Measurements from ENCODE around the gene CORO1C.
"Not testable (repeated sequence)": the region's sequence is repeated elsewhere in the genome, so short reads cannot be mapped to it uniquely, and the experiment has no call there.

Gene CORO1C

DNA sequence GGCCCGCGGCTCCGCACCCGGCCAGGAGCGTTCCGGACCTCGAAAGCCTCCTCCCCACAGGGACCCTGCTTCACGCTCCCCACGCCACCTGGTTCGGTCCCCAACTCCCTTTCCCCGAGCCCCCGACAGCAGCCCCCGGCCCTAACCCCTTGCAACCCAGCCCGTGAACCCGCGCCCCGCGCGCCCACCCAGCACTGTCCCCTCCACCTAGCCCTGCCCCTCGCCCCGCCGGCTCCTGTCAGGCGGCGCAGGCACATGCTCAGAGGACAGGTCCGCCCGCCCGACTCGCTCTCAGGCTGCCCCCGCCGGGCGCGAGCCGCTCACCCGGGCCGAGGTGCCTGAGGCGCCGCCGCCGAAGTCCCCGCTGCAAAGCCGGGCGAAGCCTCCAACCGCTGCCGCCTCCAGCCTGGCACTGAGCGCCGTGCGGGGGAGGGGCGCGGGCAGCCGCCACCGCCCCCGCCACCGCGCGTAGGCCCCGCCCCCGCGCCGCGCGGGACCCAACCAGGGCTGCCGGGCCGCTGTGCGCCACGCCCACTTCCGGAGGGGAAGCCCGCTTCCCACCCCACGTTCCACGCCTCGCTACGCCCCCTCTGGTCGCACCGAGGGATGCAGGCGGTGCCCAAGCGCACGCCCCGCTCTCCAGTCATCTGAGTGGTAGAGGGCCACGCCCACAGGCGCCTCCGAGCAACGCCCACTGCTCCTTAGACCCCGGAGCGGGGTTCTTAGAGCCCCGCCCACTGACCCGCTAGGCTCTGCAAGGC is at the start of gene CORO1C:
TSS of gene CORO1C (minus strand) at position 414 of the 761 bp plus-strand sequence. CDS start 30,200 bp downstream, outside the sequence.
- peak; percentile 89 for DNase-seq (ENCODE audit: low read depth)

DNA sequence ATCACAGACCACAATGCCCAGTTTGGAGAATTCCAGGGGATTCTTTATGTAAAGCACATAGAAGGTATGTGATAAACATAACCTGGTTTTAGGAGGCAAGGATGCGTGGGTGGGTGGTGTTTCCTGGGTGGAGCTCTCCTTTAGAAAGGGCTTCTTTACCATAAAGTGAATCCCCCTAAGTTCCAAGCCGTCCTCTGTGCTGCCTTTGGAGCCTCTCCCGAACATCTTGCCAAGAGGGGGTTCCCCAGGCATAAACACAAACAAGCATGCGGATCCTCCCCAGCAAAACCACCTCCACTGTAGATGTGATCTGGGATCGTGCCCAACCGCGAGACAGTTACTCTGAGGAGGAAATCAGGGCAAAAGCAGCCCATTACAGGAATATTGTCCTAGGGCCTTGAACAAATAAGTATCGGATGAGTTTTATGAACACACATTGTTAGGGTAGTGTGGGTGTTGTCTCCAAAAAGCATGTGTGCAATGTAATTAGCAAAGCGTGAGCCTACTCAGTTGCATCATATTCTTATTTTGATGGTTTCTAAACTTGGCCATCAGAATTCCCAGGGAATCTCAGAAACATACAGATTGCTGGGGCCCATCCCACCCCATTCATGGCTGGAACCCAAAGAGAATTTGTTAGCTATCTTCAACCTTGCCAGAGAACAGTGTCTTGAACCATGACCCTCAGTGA is 48.8 kb upstream of the CORO1C start:
- no peak for DNase-seq (ENCODE audit: low read depth)

DNA sequence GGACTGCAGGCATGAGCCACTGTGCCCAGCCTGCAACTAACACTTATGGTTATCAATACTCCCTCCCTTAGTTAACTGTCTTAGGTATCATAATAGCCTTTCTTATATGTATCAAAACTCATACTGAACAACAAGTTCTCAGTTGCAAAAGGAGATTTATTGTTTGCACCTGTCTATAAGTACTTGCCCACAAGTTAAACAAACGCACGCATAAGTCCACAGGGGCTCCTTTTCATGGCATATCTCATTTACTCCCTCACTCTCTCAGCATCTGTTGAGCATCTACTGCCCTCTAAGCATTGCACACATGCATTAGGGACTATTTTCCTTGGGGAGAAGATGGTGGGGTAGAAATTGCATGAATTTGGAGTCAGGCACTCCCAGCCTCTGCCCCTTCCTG is 46.7 kb upstream of the CORO1C start:
- no peak for DNase-seq (ENCODE audit: low read depth)

GRCh38 chr12:108777156-108777555 is 45.8 kb upstream of the CORO1C start:
- DNase-seq (ENCODE audit: low read depth): no peak

DNA sequence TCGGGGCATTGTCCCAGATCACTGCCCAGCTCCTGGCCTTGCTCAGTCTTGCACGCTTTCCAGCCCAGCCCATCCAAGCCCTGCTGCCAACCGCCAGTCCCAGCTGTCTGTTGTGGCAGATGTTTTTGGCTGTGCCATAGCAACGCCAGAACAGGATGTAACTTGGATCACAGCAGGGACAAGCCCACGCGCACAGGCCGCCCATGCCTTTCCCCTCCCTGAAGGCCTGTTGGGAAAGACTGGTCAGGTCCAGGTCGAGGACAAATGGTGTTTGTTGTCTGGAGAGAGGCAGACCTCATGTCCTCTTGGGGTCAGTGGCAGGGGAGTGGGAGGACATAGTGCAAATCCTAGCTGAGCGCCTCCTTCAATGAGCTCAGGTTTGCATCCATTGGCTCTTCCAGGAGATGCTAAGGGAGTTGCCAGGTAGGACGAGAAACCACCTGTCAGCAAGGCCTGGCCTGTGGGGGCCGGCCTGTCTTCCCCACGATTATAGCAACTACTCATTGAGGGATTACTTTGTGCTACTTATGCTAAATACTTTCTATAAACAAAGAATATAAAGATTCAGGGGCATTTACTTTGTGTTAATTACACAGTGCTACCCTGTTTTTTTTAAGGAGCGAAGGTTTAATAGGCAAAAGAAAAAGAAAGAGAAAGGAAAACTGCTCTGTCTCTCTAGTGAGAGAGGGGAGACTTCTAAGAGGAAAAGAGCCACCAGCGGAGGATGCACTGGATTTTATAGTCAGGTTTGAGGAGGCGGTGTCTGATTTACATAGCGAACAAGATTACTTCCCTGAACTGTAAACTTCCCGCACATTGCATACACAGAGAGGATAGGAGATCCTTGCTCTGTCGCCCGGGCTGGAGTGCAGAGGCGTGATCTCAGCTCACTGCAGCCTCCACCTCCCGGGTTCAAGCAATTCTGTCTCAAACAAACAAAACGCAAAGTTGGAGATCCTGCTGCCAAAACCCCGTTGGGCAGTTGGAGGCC is 42.8 kb upstream of the CORO1C start:
- DNase-seq (ENCODE audit: low read depth): no peak

DNA sequence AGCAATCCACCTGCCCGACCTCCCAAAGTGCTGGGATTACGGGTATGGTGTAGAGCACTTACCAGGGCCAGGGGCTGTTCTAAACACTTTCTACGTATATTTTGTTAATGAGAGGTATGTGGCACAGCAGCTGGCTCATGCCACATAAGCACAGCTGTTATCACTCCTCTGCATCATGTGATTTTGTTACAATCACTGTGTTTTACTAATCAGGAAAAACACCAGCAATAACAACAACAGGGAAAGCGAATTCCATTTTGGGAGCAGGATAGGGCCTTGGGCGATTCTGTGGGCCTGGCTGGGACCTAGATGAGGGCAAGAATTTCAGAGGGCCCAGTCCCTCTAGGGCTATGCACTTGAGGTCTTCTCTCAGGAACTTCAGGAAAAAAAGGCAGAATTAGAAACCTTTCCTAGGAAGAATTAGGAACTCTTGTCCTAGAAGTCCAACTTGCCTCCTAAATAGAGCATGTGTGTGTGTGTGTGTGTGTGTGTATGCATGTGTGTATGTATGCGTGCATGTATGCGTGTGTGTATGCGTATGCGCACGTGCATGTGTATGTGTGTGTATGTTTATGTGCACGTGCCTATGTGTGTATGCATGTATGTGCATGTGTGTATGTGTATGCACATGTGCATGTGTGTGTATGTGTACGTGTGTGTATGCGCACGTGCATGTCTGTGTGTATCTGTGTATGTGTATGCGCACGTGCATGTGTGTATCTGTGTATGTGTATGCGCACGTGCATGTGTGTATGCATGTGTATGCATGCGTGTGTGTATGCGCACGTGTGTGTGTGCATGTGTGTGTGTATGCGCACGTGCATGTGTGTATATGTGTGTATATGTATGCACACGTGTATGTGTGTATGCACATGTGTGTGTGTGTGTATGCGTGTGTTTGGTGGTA is 41.8 kb upstream of the CORO1C start:
- no peak for DNase-seq (ENCODE audit: low read depth)

- no peak for DNase-seq (ENCODE audit: low read depth)
Measured at GRCh38 chr12:108772247-108772646, 40.9 kb upstream of the CORO1C start.

- not testable (repeated sequence) for DNase-seq (ENCODE audit: low read depth)
Measured at GRCh38 chr12:108771835-108772234, 40.5 kb upstream of the CORO1C start.

DNA sequence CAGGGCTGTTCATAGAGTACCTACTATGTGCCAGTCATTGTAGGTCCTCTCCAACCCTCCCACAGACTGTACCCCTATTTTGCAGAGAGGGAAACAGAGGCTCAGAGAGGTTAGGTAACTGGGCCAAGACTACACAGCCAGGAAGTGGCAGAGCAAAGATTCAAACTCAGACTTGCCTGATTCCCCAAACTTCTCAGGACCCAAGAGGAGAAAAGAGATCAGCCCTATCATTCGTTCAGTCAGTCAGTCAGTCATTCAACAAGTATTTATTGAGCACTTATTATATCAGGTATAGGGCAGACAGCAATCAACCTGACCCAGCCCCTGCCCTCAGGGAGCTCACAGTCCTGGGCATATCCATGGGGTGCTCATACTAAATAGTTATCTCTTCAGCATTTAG is 39.6 kb upstream of the CORO1C start:
- no peak for DNase-seq (ENCODE audit: low read depth)

- DNase-seq (ENCODE audit: low read depth): no peak
Measured at GRCh38 chr12:108770269-108770829, 39.0 kb upstream of the CORO1C start.

DNA sequence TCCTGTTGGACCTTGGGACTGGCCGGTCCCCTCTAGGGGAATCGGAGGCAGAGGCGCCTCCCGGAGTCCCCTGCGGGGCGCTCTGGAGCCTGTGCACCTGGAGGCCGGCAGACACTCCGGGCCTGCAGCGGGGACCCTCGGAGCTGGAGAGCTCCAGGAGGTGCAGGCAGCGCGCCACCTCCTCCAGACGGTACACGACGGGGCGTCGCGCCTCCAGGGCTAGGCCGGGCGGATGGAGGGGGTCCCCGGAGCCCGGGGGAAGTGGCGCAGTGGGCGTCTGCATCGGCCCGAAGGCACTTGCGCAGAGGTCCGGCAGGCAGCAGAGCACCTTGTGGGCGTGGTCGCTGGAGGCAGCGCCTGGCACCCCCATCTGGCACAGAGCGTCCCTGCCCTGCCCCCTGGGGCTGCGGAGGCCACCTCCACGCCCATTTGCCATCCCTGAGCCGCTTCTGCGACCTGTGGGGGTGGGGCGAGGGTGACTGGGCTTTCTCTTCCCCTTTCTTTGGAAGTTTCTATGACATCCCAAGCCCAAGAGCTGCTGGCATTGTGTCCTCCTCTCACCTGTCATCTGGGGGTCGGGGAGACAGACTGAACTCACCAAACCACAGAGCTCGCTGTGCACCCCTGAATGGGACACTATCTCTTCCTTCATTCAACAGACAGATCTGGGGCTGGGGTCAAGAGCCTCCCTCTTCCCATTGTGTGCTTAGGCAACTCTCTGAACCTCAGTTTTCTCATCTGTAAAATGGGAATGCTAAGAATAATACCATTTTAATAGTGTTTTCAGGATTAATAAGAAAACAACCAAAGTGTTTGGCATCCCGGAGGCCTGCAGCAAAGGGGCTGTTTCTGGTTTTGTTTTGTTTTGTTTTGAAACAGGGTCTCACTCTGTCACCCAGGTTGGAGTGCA is 37.5 kb upstream of the CORO1C start:
- DNase-seq (ENCODE audit: low read depth): no peak

- DNase-seq (ENCODE audit: low read depth): no peak
Measured at GRCh38 chr12:108766294-108766693, 35.0 kb upstream of the CORO1C start.

DNA sequence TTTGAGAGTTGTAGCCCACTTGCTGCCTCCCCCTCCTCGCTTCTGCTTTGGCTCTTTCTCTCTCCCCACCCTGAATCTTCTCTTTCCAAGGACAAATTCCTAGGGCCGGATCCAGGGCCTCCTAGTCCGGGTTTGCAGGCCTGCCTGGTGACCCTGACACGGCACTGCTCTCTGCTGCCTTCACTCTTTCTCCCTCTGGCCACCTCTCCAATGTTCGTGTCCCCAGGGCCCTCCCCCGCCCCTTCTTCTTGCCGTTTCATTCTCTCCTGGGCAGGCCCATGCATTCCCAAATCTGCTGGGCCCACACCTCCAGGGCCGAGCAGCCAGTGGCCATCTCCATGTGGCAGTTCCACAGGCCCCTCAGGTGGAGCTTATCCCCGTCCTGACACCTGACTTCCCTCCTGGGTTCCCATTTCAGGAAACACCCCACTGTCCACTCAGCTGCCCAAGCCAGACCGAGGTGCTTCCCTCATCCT is 34.0 kb upstream of the CORO1C start:
- DNase-seq (ENCODE audit: low read depth): no peak

GRCh38 chr12:108764540-108765288 is 33.4 kb upstream of the CORO1C start:
- no peak for DNase-seq (ENCODE audit: low read depth)

DNA sequence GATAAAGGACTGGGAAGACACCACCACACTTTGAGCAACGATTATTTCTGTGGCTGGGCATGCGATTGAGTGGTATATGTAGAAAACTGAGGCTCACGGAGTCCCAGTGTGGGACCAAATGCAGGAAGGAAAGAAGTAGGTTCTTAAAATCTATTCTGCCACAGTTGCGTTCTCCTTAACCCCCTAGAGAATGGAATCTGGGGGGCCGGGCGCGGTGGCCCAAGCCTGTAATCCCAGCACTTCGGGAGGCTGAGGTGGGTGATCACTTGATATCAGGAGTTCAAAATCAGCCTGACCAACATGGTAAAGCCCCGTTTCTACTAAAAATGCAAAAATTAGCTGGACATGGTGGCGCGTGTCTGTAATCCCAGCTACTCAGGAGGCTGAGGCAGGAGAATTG is 29.9 kb upstream of the CORO1C start:
- no peak for DNase-seq (ENCODE audit: low read depth)

GRCh38 chr12:108759924-108760323 is 28.6 kb upstream of the CORO1C start:
- DNase-seq (ENCODE audit: low read depth): no peak

DNA sequence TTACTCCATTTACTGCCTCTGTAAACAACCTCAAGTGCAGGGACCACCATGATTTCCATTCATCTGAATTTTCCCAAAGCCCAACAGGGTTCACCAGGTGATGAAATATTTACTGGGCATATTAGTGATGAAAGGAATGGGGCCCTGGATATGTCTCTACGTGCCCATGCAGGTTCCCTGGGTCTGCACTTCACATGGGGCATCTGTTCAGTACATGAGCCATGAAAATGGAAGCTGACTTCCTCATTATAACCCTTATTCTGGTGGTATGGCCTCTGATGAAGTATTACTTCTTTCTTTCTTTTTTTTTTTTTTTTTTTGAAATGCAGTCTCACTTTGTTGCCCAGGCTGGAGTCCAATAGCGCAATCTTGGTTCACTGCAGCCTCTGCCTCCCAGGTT is 26.5 kb upstream of the CORO1C start:
- no peak for DNase-seq (ENCODE audit: low read depth)

DNA sequence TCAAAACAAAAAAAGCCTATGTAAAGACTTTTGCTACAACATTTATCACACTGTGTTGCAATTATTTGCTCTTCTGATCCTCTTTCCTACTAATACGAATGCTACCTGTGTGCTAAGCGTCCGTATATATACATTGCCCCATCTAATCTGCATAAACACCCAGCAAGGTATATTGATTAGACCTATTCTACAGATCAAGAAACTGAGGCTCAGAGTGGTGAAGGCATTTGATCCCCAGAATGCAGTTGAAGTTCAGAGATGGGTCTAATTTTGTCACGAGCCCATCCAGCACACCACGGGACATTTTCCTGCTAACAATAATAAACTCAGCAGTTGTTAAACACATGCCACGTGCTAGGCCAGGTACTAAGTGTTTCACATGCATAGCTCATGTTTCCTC is 25.1 kb upstream of the CORO1C start:
- no peak for DNase-seq (ENCODE audit: low read depth)

DNA sequence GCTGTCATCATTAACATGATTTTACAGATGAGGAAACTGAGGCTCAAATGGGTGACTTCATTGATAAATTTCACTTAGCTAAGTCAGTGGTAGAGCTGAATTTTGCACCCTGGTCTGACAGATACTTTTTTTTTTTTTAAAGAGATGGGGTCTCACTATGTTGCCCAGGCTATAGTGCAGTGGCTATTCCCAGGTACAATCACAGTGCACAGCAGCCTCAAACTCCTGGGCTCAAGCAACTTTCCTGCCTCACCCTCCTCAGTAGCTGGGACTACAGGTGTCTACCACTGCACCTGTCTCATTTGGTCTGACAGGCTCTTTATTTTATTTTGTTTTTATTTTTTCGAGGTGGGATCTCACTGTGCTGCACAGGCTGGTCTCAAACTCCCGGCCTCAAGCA is 24.2 kb upstream of the CORO1C start:
- no peak for DNase-seq (ENCODE audit: low read depth)

Data from HS-5 (cell line).